HG02798 (cell line): ENCODE results near the gene PLEKHG4.

ENCODE experiments used
- ATAC-seq: cut with Tn5 transposase; IDR thresholded peaks from one replicate; pipeline ENCODE4 v1.9.1; 2021; ENCODE audit warnings: mild to moderate bottlenecking; ENCODE audit not compliant: unreplicated experiment, poor library complexity

PLEKHG4 gene

GRCh38 chr16:67245186-67245585, 34.1 kb upstream of the PLEKHG4 start:
- no peak for ATAC-seq

- no peak for ATAC-seq
These were observed 33.7 kb upstream of the PLEKHG4 start for GRCh38 chr16:67245674-67246080.

- peak; percentile 24 for ATAC-seq
These were observed 33.1 kb upstream of the PLEKHG4 start for GRCh38 chr16:67246081-67246755.

- peak; percentile 13 for ATAC-seq
These were observed 32.6 kb upstream of the PLEKHG4 start for GRCh38 chr16:67246756-67247191.

DNA sequence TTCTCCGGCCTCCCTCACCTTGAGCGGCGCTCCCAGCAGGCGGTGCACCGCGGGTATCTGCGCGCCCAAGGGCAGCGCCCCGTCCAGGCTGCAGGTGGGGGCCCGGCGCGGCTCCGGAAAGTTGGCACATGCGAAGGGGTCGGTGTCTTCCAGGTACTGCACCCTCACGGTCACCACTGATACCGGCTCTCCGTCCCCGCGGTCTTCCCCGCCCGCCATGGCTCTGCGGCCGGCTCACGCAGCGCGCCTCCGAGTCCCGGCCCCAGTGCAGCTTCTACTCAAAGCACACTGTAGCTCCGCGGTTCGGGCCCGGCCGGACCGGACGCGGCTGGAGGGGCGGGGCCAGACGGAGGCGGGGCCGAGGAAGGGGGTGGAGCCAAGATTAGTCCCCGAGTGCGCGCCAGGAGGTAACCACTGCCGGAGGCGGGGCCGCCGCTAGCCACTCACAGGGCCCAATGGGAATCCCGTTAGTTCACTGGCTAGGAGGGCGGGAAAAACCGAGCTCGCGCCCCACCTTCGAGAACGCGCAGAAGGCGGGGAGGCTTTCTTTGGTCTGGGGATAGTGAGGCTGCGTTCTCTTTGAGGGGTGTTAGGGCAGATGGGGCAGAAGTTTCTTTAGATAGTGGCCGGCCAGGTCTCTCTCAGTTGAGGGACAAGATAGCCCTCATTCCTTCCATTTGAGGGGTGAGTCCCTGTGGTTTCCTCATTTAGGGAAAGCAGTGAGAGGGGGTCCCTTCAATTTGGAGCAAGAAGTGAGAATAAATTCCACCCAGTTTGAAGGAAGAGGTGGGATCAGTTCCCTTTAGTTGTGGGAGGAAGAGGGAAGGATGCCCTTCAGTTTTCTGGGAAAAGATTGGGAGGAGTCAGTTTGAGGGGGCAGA, 31.9 kb upstream of the PLEKHG4 start, which contains the start of gene FHOD1:
FHOD1 (minus strand) TSS at position 290 of the 881 bp plus-strand sequence; CDS start at position 219, 71 bp downstream.
- peak; percentile 63 for ATAC-seq

GRCh38 chr16:67248073-67248400, 31.3 kb upstream of the PLEKHG4 start:
- ATAC-seq = no peak

- ATAC-seq = no peak
These were observed 30.7 kb upstream of the PLEKHG4 start, which contains the start of gene SLC9A5 for GRCh38 chr16:67248401-67249177. Gene SLC9A5, plus strand, starts transcription at chr16:67248979. Its CDS starts 36 bp downstream, at chr16:67249015.

- no peak for ATAC-seq
These were observed 29.9 kb upstream of the PLEKHG4 start for GRCh38 chr16:67249178-67250044.

DNA sequence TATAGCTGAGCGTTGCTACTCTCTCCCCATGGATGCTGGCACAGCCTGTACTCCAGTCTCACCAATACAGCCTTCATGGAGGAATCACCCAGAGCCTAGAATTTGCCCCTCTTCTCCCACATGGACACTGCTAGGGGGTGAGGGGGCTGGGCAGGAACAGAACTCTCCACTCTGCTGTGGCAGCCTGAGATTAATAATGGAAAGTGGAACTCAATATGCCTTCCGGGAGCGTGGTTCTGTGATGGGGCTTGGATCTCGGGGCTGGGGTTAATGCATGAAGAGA, 29.3 kb upstream of the PLEKHG4 start:
- ATAC-seq = no peak

DNA sequence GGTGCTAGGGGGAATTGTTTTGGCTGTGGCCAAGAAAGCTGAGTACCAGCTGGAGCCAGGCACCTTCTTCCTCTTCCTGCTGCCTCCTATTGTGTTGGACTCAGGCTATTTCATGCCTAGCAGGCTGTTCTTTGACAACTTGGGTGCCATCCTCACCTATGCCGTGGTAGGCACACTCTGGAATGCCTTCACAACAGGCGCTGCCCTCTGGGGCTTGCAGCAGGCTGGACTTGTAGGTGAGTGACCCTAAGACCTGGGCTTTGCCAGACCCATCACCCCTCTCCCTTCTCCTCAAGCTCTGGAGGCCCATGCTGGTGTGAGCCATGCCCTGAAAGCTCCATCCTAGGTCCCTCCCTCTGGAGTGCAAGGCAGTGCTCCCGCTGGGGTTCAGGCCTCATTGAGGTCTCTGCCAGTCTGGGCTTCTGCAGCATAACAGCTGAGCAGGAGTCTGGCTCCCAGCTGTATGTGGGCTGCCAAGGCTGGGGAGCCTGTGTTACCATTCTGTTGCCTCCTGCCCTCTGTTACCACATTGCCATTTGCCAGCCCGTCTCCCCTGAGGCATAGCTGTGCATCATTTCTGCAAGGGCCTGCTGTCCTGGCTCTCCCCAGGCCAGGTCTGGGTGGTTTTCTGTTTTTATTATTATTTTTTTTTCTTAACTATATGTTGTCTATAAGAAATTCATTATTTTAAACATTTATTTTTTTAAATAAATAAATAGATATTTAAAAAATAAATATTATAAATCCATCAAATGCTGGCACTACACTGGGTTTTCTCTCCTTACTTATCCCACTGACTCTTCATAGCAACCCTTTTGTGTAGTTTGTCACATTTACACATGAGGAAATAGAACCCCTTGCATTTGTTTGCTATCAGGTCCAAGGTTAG, 26.5 kb upstream of the PLEKHG4 start:
- no peak for ATAC-seq

DNA sequence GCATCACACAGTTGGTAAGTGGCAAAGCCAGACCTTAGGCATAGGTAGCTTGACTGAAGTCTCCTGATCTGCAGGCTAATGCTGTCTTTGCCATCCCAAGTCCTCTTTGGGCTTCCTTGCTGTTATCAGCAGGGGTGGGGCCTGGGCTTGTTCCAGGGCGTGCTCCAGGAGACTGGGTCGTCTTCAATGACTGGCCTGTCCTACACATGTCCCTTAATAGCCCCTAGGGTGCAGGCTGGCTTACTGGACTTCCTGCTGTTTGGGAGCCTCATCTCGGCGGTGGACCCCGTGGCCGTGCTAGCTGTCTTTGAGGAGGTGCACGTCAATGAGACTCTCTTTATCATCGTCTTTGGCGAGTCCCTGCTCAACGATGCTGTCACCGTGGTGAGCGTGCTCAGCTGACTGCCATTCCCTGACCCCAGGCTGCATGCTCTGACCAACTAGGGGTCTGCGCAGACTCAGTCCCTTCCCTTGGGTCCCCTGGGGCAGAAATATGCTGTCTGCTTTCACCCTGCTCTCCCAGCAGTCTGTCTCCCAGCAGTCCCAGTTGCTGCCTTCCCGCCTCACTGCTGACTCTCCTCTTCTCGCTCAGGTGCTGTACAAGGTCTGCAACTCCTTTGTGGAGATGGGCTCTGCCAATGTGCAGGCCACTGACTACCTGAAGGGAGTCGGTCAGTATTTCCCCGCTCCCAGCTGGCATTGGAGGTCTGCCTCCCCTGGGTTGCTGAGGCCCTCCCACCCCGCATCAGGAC, 24.4 kb upstream of the PLEKHG4 start:
- no peak for ATAC-seq

GRCh38 chr16:67255553-67256221, 23.6 kb upstream of the PLEKHG4 start:
- ATAC-seq = no peak

GRCh38 chr16:67256701-67257230, 22.6 kb upstream of the PLEKHG4 start:
- no peak for ATAC-seq

- no peak for ATAC-seq
These were observed 21.7 kb upstream of the PLEKHG4 start for GRCh38 chr16:67257486-67258160.

DNA sequence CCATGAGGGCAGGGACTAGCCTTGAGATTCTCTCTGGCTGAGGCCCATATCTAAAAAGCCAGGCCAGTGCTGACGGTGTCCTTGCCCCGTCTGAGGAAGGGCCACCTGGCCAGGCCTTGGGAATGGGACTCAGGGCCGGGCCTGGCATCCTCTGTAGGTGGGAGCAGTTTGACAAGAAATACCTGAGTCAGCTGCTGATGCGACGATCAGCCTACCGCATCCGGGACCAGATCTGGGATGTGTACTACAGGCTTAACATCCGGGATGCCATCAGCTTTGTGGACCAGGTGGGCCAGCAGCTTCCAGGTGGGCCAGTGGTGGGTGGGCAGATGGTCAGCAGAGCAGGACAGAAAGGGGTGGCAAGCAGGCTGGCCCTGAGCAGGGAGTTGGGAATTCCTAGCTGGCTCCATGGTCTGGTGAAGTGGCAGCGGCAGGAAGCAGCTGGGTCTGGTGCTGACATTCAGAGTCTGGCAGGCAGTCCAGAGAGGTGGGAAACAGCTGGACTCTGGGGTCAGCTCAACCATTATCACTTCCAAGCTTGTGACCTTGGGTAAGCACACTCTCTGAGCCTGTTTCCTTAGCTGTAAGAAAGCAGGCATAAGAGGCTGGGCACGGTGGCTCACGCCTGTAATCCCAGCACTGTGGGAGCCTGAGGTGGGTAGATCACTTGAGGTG, 21.0 kb upstream of the PLEKHG4 start:
- no peak for ATAC-seq

DNA sequence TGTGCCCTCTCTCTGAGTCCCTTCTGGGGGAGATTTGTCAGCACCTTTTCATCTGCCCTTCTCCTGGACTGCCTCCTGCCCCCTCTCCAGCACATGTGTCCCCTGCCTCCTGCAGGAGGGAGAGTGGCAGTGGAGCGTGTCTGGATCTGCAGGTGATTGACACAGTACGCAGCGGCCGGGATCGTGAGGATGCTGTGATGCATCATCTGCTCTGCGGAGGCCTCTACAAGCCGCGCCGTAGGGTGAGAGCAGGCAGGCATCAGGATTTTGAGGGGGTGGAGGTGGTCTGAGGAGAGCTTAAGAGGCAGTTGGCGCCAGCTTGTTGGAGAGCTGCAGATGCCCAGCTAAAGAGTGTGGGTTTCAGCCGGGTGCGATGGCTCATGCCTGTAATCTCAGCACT, 19.6 kb upstream of the PLEKHG4 start:
- ATAC-seq = no peak
